Endothelial cell (in vitro differentiated cells): ENCODE data around the gene DIPK2B. TPM values are rescaled to one million over a fixed set of nuclear protein-coding genes. Genes with fewer than 3 reads are reported as not detected.

ENCODE experiments used
- DNase-seq: peaks from one replicate; pipeline ENCODE4 v3.0.0; 2021; ENCODE audit warnings: low spot score
- H3K27ac Mint-ChIP-seq: one replicate; pipeline ENCODE4 v1.8.0; 2021; ENCODE audit warnings: mixed read lengths, inconsistent platforms; ENCODE audit not compliant: unreplicated experiment
- H3K27me3 Mint-ChIP-seq: one replicate; pipeline ENCODE4 v1.8.0; 2021; ENCODE audit warnings: mild to moderate bottlenecking, moderate library complexity, mixed read lengths, inconsistent platforms; ENCODE audit not compliant: unreplicated experiment
- H3K36me3 Mint-ChIP-seq: one replicate; pipeline ENCODE4 v1.8.0; 2021; ENCODE audit warnings: mild to moderate bottlenecking, low read depth, mixed read lengths, inconsistent platforms; ENCODE audit not compliant: unreplicated experiment
- H3K4me1 Mint-ChIP-seq: one replicate; pipeline ENCODE4 v1.8.0; 2021; ENCODE audit warnings: mild to moderate bottlenecking, mixed read lengths, inconsistent platforms; ENCODE audit not compliant: unreplicated experiment
- H3K4me3 Mint-ChIP-seq: one replicate; pipeline ENCODE4 v1.8.0; 2021; ENCODE audit warnings: mild to moderate bottlenecking, mixed read lengths, inconsistent platforms; ENCODE audit not compliant: unreplicated experiment
- H3K9me3 Mint-ChIP-seq: one replicate; pipeline ENCODE4 v1.8.0; 2021; ENCODE audit warnings: mixed read lengths, inconsistent platforms; ENCODE audit not compliant: unreplicated experiment
- CTCF ChIP-seq: fragments of 200-600 bp; sonication (generic); IDR thresholded peaks from one replicate; pipeline ENCODE4 v1.5.0; 2021; ENCODE audit warnings: antibody characterized with exemption; ENCODE audit not compliant: unreplicated experiment
- total RNA-seq: library from RNA; stranded (reverse); fragmentation: NEBNext Ultra II Directional; extraction: Animal tissue kit (Norgen Biotek cat#: 25700); gene quantifications from one replicate; pipeline ENCODE4 v1.2.1, GENCODE V29; 2021; ENCODE audit not compliant: unreplicated experiment

DIPK2B gene
- total RNA-seq, 1 donor from 2014 or later = 286 TPM

GRCh38 chrX:45154462-45154861, 46.2 kb downstream of the DIPK2B start:
- no peak for DNase-seq
- no peak for TF ChIP-seq CTCF
- no peak overlapping the region for H3K27ac Mint-ChIP-seq
- peaks cover 37% of the 10 kb centered on the region for H3K36me3 Mint-ChIP-seq
- no peaks in the 10 kb centered on the region for H3K9me3 Mint-ChIP-seq
- no peaks in the 10 kb centered on the region for H3K4me1 Mint-ChIP-seq
- H3K4me3 Mint-ChIP-seq = no peak overlapping the region
- peaks cover 1% of the 10 kb centered on the region for H3K27me3 Mint-ChIP-seq

- Mint-ChIP-seq H3K36me3 (peaks cover 33% of the 10 kb centered on the region), H3K4me3 (no peak overlapping the region), H3K9me3 (no peaks in the 10 kb centered on the region), H3K27me3 (peaks cover 1% of the 10 kb centered on the region), H3K27ac (no peak overlapping the region), H3K4me1 (no peaks in the 10 kb centered on the region)
- no peak for DNase-seq
- no peak for TF ChIP-seq CTCF
Measured at GRCh38 chrX:45154033-45154360, 46.7 kb downstream of the DIPK2B start.
